Measurements from ENCODE around the gene ZFAND5. TPM values are rescaled to one million over a fixed set of nuclear protein-coding genes. Genes with fewer than 3 reads are reported as not detected.

The ZFAND5 gene
- polyA plus RNA-seq, 1 of the 3 experiments (the other 2 are of a cell fraction) = 58.8 TPM

DNA sequence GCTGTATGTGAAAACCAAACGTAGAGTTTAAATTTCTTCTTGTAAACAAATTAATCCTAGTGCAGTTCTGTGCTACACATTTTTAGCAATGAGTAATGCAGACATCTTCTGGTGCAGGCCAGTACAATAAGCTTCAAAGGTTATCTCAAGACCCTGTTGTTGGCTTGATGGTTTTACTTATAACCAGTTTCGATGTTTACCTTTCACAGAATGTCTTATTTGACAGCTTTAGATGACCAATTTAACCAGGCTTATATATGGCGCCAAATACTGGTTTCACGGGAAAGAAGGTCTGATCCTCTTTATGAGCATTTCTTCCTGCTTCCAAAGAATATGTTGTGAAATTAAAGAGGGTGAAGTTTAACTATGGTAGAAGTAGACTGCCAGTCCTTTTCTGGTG is 9.9 kb downstream of the ZFAND5 start:
- no peak for DNase-seq
- no peaks in the 10 kb centered on the region for H3K27me3 ChIP-seq (ENCODE audit: insufficient read depth)
- POLR2A ChIA-PET = interaction anchor here (2.3 kb wide), 1 partner anchor 10 kb away, joined by 20 read pairs; the partner anchor contains the start of gene ZFAND5
- H3K4me2 ChIP-seq = no peak overlapping the region
- no peaks in the 10 kb centered on the region for H3K9me3 ChIP-seq
- peaks cover 65% of the 10 kb centered on the region for H4K20me1 ChIP-seq (ENCODE audit: insufficient read depth)
- H3F3A ChIP-seq (replicated peaks; ENCODE audit: insufficient read depth) = peaks cover 33% of the 10 kb centered on the region
- no peaks in the 10 kb centered on the region for H3K9me2 ChIP-seq
- no peak overlapping the region for H3K27ac ChIP-seq (ENCODE audit: low read depth in 2 of 2, low read length in 1 of 2)
- H3K79me2 ChIP-seq (ENCODE audit: insufficient read depth) = peaks cover 59% of the 10 kb centered on the region
- TF ChIP-seq FOXJ3 (CRISPR knock-in tag; IDR thresholded peaks at IDR 0.05) (no peak), FOSL2 (IDR thresholded peaks at IDR 0.05; ENCODE audit: borderline replicate concordance, low read depth) (no peak), CHD2 (IDR thresholded peaks at IDR 0.05; ENCODE audit: low read length, partially characterized antibody) (no peak), POLR2AphosphoS5 (IDR thresholded peaks at IDR 0.05; ENCODE audit: low read depth, low read length) (no peak), USF2 (IDR thresholded peaks at IDR 0.05; ENCODE audit: borderline replicate concordance, low read depth, low read length) (no peak), USF1 (IDR thresholded peaks at IDR 0.05; ENCODE audit: borderline replicate concordance, low read depth) (no peak), RFX5 (IDR thresholded peaks at IDR 0.05; ENCODE audit: low read length) (no peak), REST (IDR thresholded peaks at IDR 0.05; ENCODE audit: low read depth, low read length) (no peak), TAF1 (IDR thresholded peaks at IDR 0.05; ENCODE audit: borderline replicate concordance, low read depth, low read length) (no peak)
- TF ChIP-seq, protein P1, sequence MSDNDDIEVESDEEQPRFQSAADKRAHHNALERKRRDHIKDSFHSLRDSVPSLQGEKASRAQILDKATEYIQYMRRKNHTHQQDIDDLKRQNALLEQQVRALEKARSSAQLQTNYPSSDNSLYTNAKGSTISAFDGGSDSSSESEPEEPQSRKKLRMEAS (IDR thresholded peaks at IDR 0.05; ENCODE audit: low read depth) = no peak
- WGBS (ENCODE audit: low lambda C conversion rate) = 89% methylated on average over 4 of the region's 4 CpGs
- no peak overlapping the region for H3K4me3 ChIP-seq (ENCODE audit: low read depth in 2 of 2, low read length in 1 of 2)
- peaks cover 69 to 73% of the 10 kb centered on the region in 2 experiments for H3K36me3 ChIP-seq (replicated peaks in 1 of 2; ENCODE audit: control insufficient read depth in 1 of 2, insufficient read depth in 2 of 2, low read length in 1 of 2)
- H3K4me1 ChIP-seq (ENCODE audit: control insufficient read depth in 1 of 2, insufficient read depth in 2 of 2, low read depth in 1 of 2, low read length in 1 of 2) = peaks cover 9 to 13% of the 10 kb centered on the region in 2 experiments; a peak in 2 of 4 replicates
- CTCF ChIA-PET = no interaction called here
- H3K9ac ChIP-seq = no peak overlapping the region
- no peak overlapping the region for H2AFZ ChIP-seq (ENCODE audit: low read depth)

DNA sequence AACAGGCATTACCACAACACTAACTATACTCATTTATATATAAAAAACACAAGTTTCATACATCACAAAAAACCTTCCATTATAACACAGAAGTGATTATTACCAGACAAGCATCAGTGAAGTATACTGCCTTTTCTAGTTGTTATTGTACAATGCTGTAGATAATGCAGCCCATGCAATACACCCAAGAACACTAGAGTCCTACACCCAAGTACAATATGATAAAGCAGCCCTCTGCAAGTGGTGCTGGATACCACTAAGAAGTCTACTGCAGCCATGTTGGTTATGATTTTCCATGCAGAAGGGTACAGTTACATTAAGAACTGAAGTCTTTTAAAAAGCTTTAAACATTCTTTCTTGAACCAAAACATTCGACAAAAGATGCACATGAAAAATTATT is 10.3 kb downstream of the ZFAND5 start:
- TF ChIP-seq RAD21 (IDR thresholded peaks at IDR 0.05; ENCODE audit: low read length) (no peak), EZH2phosphoT487 (IDR thresholded peaks at IDR 0.05; ENCODE audit: borderline replicate concordance, low read depth) (no peak), ELF1 (IDR thresholded peaks at IDR 0.05) (no peak)
- 83% methylated on average over 1 of the region's 1 CpG for WGBS (ENCODE audit: low lambda C conversion rate)
- Histone ChIP-seq H3K9ac (no peak overlapping the region), H3K9me3 (no peaks in the 10 kb centered on the region), H3K36me3 (replicated peaks in 1 of 2; ENCODE audit: control insufficient read depth in 1 of 2, insufficient read depth in 2 of 2, low read length in 1 of 2) (peaks cover 64 to 68% of the 10 kb centered on the region in 2 experiments), H2AFZ (ENCODE audit: low read depth) (no peak overlapping the region), H4K20me1 (ENCODE audit: insufficient read depth) (peaks cover 61% of the 10 kb centered on the region), H3K27ac (ENCODE audit: low read depth in 2 of 2, low read length in 1 of 2) (no peak overlapping the region), H3K4me1 (ENCODE audit: control insufficient read depth in 1 of 2, insufficient read depth in 2 of 2, low read depth in 1 of 2, low read length in 1 of 2) (peaks cover 5 to 12% of the 10 kb centered on the region in 2 experiments; a peak in 2 of 4 replicates), H3K4me3 (ENCODE audit: low read depth in 2 of 2, low read length in 1 of 2) (no peak overlapping the region), H3K4me2 (no peak overlapping the region), H3F3A (replicated peaks; ENCODE audit: insufficient read depth) (peaks cover 33% of the 10 kb centered on the region), H3K27me3 (ENCODE audit: insufficient read depth) (no peaks in the 10 kb centered on the region), H3K9me2 (no peaks in the 10 kb centered on the region), H3K79me2 (ENCODE audit: insufficient read depth) (peaks cover 54% of the 10 kb centered on the region)
- no peak for DNase-seq
- ChIA-PET CTCF (no interaction called here), POLR2A (no interaction called here)
